ENCODE data around the gene SYTL4.

DNA sequence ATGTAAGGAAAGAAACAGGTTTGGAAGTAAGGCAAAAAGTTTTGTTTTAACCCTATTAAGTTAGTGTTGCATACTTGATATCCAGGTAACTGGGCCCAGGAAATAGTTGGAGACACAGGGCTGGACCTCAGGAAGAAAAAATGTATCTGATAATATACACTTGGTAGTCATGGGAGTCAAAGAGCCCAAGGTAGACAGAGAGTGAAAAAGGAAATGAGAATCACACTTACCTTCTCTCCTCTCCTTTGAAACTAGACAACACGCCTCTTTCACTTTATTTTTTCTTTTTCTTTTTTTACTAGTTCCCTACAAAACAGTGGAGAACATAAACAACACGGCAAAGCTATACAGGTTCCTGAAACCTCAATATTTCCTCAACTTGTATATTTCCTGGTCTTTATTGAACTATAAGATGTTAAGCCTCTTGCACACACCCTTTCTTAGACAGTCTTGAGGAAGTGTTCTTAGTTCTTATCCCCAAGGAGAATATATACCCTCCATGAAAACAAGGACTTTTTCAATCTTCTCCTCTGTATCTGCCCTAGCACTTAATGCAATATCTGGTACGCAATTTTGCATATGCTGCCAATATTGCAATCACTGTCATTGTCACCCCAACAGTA lies 27.2 kb downstream of the SYTL4 start:
- TF ChIP-seq, protein P1, sequence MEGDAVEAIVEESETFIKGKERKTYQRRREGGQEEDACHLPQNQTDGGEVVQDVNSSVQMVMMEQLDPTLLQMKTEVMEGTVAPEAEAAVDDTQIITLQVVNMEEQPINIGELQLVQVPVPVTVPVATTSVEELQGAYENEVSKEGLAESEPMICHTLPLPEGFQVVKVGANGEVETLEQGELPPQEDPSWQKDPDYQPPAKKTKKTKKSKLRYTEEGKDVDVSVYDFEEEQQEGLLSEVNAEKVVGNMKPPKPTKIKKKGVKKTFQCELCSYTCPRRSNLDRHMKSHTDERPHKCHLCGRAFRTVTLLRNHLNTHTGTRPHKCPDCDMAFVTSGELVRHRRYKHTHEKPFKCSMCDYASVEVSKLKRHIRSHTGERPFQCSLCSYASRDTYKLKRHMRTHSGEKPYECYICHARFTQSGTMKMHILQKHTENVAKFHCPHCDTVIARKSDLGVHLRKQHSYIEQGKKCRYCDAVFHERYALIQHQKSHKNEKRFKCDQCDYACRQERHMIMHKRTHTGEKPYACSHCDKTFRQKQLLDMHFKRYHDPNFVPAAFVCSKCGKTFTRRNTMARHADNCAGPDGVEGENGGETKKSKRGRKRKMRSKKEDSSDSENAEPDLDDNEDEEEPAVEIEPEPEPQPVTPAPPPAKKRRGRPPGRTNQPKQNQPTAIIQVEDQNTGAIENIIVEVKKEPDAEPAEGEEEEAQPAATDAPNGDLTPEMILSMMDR (conservative IDR thresholded peaks at IDR 0.05; ENCODE audit: low read depth in 2 of 2) = no peak
- TF ChIP-seq EZH2phosphoT487 (IDR thresholded peaks at IDR 0.05; ENCODE audit: unreplicated experiment) (no peak), JUNB (IDR thresholded peaks at IDR 0.05; ENCODE audit: unreplicated experiment) (no peak), EZH2 (IDR thresholded peaks at IDR 0.05; ENCODE audit: low read depth, unreplicated experiment) (no peak), POLR2AphosphoS5 (IDR thresholded peaks at IDR 0.05; ENCODE audit: low read depth) (no peak)
- TF ChIP-seq, protein P2, sequence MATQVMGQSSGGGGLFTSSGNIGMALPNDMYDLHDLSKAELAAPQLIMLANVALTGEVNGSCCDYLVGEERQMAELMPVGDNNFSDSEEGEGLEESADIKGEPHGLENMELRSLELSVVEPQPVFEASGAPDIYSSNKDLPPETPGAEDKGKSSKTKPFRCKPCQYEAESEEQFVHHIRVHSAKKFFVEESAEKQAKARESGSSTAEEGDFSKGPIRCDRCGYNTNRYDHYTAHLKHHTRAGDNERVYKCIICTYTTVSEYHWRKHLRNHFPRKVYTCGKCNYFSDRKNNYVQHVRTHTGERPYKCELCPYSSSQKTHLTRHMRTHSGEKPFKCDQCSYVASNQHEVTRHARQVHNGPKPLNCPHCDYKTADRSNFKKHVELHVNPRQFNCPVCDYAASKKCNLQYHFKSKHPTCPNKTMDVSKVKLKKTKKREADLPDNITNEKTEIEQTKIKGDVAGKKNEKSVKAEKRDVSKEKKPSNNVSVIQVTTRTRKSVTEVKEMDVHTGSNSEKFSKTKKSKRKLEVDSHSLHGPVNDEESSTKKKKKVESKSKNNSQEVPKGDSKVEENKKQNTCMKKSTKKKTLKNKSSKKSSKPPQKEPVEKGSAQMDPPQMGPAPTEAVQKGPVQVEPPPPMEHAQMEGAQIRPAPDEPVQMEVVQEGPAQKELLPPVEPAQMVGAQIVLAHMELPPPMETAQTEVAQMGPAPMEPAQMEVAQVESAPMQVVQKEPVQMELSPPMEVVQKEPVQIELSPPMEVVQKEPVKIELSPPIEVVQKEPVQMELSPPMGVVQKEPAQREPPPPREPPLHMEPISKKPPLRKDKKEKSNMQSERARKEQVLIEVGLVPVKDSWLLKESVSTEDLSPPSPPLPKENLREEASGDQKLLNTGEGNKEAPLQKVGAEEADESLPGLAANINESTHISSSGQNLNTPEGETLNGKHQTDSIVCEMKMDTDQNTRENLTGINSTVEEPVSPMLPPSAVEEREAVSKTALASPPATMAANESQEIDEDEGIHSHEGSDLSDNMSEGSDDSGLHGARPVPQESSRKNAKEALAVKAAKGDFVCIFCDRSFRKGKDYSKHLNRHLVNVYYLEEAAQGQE (IDR thresholded peaks at IDR 0.05; ENCODE audit: unreplicated experiment) = no peak
